Left colon (tissue), 2 donors: ENCODE data around the gene TMC1. TPM values are rescaled to one million over a fixed set of nuclear protein-coding genes. Genes with fewer than 3 reads are reported as not detected.
"Not testable (repeated sequence)": the region's sequence is repeated elsewhere in the genome, so short reads cannot be mapped to it uniquely, and the experiment has no call there.

ENCODE experiments used
- ATAC-seq: fragments of 200-7000 bp; cut with Tn5 transposase; one replicate; pipeline ENCODE4 v1.9.1; 2020; ENCODE audit warnings: mild to moderate bottlenecking, moderate library complexity
- DNase-seq, 2 donors: peaks; one replicate each; pipeline ENCODE4 v3.0.0-alpha.2; 2020
- intact Hi-C, 2 donors: fragments of 100-400 bp; cut with DNase I in 1 of 2; cut with micrococcal nuclease in 1 of 2; formaldehyde crosslinking; loops; one replicate each; pipeline versions ENCODE4 v1.11.2 to v1.14.0; 2022; cut with DNase I, micrococcal nuclease
- total RNA-seq, 2 donors: library from RNA; stranded (reverse); fragmentation: NEBNext Ultra II Directional; extraction: Animal tissue kit (Norgen Biotek cat#: 25700); gene quantifications; one replicate each; pipeline ENCODE4 v1.2.1, GENCODE V29; 2021
- donor health status: DM: no; HTN: no; CAD: no.
- donor health status: DM: yes; HTN: yes; CAD: no.

Gene TMC1
- total RNA-seq, 2 donors from 2014 or later = 0.28 to 0.40 TPM

DNA sequence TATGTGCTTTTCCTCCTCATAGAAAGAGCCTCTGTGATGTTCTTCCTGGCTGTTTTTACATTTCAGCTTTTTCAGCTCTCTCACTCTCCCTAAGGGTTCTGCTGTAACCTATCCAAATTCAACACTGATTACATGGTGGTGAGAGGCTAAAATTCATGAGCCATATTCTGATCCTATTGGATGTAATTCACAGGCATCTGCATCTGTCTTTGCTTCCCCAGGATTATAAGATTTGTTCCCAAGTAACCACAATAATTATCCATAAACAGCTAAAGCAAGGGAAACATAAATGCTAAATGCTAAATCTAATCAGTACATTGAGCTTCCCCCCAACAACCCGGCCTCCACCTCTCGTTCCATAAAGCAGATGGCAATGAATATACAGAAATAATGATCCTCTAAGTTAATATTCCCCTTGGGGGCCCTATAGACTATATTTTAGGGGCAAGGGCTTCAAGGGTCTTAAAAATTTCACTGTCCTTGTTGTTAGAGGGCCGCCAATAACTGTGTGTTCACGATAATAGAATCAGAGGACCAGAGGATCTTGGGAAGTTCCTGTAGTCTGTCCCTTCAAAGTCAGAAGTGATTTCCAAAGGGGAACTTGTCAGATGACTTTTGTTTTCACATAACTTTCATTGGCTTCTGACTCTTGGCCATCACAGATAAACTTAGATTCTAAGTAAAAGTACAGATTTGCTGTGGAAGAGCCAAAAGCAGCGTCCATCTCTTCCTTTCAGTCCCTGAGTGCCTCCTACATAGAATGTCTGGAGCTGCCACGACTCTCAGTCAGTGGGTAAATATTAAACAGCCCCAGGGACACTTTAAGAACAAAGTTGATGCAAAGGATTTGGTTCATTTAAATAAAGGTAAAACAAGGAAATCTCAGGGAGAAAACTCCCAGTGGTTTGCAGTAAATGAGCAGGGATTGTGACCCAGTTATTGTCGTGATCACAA, 305.9 kb downstream of the TMC1 start:
- peak; percentile 58 for ATAC-seq
- DNase-seq = no peak
- intact Hi-C loops = no loop called here

DNA sequence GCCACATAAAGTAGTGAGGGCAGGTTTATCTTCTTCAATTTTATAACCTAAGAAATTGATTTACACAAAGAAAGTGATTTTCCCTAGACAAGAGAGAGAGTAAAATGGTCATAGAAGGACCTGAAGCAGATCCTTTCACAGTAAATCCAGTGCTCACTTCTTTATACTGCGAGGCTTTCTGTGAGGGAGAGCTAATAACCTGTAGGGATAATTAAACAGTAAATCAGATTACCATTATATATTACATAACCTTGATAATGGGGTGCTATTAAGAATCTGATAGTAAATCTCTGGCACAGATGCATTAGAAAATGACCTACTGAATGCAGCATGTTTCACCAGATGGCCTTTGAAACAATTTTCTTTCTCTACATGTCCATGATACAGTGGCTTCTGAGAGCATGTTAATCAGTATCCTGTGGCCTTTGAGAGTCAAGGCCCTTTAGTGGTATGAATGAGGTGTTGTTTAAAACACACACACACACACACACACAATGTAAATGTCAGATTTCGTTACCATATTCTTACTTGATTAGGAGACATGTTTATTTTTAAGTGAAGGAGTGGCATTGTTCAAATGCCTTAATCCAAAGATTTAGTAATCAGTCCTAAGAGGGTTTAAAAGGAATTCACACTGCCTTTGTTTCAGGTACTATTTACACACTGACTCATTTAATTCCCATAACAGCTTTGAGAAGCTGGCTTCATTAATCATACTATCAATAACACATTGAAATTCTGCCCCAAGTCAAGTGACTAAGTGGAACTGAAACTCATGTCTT, 306.7 kb downstream of the TMC1 start:
- intact Hi-C loops = no loop called here
- ATAC-seq = peak; percentile 47
- no peak for DNase-seq

DNA sequence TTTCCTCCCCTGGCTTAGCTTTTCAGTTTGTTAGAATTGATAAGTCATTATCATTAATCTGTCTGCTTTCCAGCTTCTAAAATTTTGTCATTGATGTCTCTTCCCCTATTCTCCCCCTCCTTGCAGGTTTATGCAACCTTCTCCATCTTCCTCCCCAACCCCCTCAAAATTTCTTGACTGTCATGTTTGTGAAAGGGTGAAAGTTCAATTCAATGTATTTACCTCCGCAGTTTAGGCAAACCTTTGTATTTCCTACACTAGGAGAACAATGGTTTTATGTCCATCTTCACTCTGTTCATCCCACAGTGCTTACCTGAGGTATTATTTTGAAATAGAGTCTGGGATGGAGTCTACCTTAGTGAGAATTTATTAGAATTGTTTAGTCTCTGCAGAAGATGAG, 313.6 kb downstream of the TMC1 start:
- ATAC-seq = peak; percentile 31

DNA sequence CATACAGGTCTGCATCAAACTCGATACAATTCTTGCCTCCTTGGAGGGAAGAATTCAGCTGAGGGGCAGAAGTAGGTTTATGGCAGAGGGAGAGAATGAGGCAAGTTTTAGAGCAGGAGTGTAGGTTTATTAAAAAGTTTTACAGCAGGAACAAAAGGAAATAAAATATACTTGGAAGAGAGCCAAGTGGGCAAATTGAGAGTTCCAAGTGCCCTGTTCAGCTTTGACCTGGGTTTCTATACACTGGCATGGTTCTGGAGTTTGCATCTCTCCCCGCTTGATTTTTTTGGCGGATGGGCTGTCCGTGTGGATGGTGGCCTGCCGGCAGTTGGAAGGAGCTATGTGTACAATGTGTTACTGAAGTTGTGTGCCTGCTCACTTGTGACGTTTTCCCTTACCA, 315.4 kb downstream of the TMC1 start:
- intact Hi-C loops = loop anchor here in 1 of 2 donors (5.0 kb wide), 1 partner anchor 474 kb away; no protein-coding TSS in a partner anchor
- DNase-seq (peak in 1 of 2 donors; percentile 9), ATAC-seq (peak; percentile 71)

More for the DNA sequence above, 313.6 kb downstream of the TMC1 start:
- intact Hi-C loops = loop anchor here in 1 of 2 donors (5.0 kb wide), 1 partner anchor 473 kb away; no protein-coding TSS in a partner anchor
- no peak for DNase-seq

DNA sequence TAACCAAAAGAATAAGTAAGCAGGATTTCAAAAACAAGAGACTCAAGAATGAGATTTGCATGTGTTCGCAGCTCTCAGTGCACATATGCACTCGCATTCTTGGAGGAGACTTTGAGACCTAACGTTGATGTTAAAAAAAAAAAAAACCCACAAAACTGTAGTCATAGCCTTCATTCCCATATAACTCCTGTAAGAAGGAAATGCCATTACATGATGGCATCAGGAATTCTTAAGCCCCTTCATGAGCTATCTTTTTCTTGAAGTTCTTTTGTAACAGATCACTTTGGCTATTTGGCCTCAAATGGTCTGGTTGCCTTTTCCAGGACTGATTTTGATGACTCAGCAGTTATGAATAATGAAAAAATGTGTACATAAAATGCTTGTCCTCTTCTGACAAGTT, 317.7 kb downstream of the TMC1 start:
- DNase-seq = no peak
- intact Hi-C loops = loop anchor here in 1 of 2 donors (5.0 kb wide), 1 partner anchor 477 kb away; no protein-coding TSS in a partner anchor
- ATAC-seq = no peak

DNA sequence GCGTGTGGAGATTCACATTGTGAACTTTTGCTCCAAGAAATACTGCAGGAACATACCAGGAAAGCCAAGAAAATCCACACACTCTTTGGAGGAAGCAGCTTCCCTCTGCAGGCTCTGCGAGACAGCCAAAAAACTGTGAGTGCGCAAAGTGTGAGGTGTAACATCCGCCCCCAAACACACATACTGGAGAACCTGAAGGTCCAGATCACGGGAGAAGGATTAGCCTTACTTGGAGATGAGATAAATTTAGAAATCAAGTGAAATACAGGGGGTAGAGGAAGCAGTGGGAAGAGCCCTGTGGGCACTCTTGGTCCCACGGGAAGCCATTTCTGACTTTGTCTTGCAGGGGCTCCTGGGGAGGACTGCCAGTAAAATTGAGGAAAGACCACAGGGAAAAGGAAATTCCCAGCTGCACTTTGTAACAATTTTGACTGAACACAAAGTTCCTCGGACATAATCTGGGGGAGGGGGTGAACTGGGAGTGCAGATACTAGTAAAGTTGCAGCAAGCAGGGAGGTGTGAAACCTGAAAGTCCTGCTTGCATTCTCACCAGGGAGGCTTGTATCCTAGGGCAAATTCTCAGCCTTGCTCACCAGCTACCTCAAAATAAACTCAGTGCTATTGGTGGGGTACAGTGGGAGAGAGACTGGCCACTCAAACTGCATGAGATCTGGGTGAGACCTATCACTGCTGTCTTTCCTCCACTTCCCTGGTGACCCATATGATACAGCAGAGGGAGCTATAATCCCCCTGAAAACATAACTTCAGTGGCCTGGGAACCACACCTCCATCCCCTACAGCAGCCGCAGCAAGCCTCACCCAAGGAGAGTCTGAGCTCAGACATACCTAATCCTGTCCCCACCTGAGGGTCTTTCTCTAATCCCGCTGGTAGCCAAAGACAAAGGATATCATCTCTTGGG, 322.4 kb downstream of the TMC1 start:
- intact Hi-C loops = no loop called here
- DNase-seq (no peak), ATAC-seq (peak; percentile 31)

DNA sequence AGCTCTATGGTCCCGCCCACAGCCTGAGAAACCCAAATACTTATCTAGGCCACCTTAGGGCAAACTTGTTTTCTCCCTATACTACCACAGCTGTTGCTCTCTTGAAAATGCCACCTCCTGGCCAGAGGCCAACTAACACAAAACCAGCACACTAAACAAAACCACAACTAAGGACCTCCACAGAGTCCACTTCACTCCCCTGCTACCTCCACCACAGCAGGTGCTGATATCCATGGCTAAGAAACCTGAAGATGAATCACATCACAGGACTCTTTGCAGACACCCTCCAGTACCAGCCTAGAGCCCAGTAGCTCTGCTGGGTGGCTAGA, 323.0 kb downstream of the TMC1 start:
- intact Hi-C loops = no loop called here
- ATAC-seq (no peak), DNase-seq (no peak)

DNA sequence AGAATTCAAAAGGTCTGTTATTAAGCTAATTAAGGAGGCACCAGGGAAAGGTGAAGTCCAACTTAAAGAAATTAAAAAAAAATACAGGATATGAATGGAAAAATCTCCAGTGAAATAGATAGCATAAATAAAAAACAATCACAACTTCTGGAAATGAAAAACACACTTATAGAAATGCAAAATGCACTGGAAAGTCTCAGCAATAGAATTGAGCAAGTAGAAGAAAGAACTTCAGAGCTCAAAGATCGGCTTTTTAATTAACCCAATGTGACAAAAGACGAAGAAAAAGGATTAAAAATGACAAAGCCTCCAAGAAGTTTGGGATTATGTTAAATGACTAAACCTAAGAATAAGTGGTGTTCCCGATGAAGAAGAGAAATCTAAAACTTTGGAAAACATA, 323.6 kb downstream of the TMC1 start:
- ATAC-seq, DNase-seq, intact Hi-C loops: not testable (repeated sequence)

DNA sequence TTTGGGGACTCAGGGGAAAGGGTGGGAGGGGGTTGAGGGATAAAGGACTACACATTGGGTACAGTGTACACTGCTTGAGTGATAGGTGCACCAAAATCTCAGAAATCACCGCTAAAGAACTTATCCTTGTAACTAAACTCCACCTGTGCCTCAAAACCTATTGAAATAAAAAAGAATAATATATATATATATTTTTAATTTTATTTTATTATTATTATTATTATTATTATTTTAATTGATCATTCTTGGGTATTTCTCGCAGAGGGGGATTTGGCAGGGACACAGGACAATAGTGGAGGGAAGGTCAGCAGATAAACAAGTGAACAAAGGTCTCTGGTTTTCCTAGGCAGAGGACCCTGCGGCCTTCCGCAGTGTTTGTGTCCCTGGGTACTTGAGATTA, 328.8 kb downstream of the TMC1 start:
- ATAC-seq, intact Hi-C loops, DNase-seq: not testable (repeated sequence)

DNA sequence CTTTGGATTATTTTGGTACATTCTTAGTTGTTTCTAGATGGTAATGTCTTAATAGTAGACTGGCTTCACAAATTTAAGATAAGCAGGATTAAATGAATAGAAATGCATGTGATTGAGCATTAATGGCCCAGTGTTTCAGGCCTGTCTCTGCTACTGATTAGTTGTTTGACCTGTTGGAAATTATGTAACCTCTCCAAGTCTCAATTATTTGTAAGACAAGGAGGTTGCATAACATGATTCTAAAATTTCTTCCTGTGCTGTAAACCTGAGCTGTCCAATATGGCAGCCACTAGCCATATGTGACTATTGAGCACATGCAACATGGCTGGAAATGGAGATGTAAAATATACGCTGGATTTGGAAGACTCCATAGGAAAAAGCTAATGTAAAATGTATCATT, 333.9 kb downstream of the TMC1 start:
- intact Hi-C loops = loop anchor here in 1 of 2 donors (5.0 kb wide), 2 partner anchors 167 to 227 kb away; no protein-coding TSS in a partner anchor
- no peak for ATAC-seq
- DNase-seq = no peak

DNA sequence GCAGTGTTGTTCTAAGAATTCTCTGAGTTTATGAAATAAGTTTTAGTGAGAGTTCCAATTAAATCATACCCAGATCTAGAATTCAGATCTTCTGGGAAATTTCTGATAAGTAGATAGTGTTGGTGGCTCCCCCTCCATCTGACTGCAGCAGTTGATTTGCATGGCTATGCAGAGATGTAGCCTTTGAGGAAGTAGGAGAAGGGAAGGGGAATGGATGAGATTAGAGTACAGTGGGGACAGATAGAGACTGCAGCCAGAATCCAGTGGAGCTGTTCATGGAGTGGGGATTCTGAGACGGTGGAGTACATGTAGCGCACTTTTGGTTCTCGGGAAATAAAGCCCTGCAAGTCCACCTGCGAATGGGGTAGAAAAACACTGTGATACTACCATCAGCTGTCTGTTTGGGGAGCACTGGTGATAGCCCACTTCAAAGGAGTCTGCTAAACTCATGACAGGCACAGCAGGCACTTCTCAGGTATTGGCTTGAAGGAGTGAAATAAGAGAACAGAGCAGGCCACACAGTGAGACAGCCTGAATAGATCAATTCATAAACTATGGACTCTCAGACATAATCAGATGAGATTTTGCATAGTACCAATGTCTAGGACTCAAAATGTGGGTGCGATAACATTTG, 334.6 kb downstream of the TMC1 start:
- no peak for DNase-seq
- intact Hi-C loops = loop anchor here in 1 of 2 donors (5.0 kb wide), 2 partner anchors 166 to 226 kb away; no protein-coding TSS in a partner anchor
- no peak for ATAC-seq

DNA sequence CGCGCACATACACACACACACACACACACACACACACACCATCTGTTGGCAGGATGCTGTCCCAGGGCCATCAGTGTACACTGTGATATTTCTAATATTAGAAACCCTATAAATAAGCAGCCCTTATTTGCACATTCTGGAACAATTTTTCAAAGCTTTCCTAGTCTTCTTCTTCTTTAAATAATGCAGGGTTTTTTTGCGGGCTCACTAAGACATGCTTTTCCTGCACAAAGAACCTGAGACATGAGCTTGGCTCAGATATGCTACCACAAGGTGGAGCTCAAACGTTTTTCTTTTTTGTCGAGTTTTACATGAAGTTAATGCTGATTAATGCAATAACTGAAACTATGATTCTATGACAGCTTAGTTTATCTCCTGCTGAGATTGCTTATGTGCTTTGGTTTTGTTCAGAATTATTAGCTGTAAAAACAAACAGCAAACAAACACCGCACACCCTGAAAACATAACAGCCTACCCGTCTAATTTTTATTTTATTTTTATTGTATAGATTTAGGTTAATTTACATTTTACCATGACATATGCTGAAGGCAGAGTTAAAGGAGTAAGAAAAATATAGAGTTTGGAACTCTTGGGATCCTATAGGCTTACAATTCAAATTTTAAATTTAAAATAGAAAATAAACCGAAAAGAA, 335.7 kb downstream of the TMC1 start:
- ATAC-seq (peak; percentile 69), DNase-seq (peak in 1 of 2 donors; percentile 8)
- intact Hi-C loops = loop anchor here in 1 of 2 donors (5.0 kb wide), 2 partner anchors 165 to 225 kb away; no protein-coding TSS in a partner anchor

DNA sequence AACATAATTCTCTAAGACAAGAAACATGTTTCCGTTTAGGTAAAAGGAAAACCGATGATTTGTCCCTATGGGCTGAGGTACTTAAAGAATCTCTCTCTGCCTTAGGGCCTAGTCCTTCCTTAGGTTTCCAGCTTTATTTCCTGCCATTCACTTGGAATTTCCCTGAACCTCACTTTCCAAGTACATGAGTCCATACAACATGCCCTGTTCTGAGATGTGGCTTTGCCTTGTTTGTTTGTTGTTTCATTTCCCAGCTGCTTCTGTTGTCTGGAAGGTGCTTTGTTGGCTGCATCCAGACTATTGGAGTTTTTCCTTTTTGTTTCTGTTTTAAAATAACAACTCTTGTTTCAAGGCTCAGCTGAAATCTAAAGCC, 336.2 kb downstream of the TMC1 start:
- DNase-seq (no peak), ATAC-seq (no peak)
- intact Hi-C loops = loop anchor here in 1 of 2 donors (5.0 kb wide), 2 partner anchors 165 to 225 kb away; no protein-coding TSS in a partner anchor

DNA sequence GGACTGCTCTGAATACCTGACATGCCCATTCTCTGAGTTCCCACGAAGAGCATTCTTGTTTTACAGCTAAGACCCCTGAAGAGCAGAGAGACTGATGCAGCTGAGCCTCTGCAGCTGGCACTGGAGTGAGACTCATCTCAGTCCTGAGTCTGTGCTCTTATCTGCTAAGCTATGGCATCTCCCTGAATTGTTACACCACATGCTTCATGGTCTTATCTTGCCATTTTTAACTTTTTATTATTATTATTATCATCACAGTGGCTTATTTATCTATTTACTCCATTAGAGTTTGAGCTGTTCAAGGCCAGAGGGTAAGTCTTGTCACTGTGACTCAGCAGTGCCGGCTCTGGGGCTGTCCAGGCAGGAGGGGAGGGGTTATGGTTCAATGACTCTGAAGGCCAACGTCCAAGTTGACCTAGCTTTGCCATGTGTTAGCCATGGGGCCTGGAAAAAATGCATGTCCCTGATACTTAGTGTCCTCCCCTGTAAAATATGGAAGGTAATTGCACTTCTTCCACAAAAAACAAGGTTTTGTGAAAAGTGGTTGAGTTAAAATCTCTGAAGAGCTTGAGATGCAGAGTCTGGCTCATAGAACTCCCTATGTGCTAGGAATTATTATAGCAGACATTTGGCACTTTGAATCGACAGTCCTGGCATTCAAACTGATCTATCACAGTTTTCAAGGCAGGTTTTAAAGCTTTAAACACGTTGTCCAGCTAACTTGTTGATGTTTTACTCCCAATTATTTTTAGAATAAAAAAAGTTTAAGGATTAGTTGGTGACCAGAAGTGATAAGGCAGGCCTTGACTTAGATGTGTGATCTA, 336.9 kb downstream of the TMC1 start:
- peak in 1 of 2 donors; percentile 32 for DNase-seq
- peak; percentile 94 for ATAC-seq
- intact Hi-C loops = loop anchor here in 1 of 2 donors (5.0 kb wide), 2 partner anchors 164 to 224 kb away; no protein-coding TSS in a partner anchor

DNA sequence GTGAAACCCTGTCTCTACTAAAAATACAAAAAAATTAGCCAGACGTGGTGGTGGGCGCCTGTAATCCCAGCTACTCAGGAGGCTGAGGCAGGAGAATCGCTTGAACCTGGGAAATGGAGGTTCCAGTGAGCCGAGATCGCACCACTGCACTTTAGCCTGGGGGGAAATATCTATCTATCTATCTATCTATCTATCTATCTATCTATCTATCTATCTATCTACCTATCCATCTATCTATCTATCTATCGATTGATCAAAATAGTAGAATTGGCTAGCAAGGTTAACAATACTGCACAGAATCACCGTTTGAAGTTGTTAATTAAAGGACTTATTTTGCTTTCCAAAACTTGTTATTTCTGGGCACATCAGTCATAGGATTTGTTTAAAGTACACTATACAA, 341.4 kb downstream of the TMC1 start:
- intact Hi-C loops = loop anchor here in 1 of 2 donors (10.0 kb wide), 1 partner anchor 322 kb away; no protein-coding TSS in a partner anchor
- ATAC-seq, DNase-seq: not testable (repeated sequence)

DNA sequence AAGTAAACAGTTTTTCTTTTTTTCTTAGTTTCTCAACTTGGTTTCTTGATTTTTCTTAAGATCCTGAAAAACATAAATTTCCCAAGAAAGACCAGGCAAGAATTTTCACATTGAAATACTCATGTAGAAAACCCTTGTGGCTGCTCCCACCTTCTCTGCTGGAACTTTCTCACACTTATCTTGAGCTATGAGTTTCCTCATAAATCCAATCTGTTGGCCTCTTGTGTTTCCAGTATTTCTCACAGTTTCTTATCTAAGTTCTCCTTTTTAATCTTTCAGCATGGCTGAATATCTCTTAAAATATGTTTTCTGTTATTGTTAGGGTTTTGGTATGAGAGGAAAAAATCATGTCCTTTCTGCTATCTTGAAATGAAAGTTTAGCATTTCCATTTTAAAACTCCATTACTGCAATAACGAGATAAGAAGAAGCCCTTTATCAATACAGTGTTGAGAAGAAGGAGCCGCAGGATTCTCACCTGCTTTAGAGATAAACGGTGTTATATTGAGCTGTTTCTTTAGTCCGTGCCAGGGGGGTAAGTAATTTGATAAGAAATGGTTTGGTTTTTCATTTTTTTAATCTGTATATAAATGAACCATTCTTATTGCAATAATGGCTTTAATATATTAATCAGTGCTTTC, 342.2 kb downstream of the TMC1 start:
- intact Hi-C loops = loop anchor here in 1 of 2 donors (10.0 kb wide), 1 partner anchor 321 kb away; no protein-coding TSS in a partner anchor
- ATAC-seq (no peak), DNase-seq (no peak)
